ENCODE results near the gene ARRDC3.
"Not testable (repeated sequence)": the region's sequence is repeated elsewhere in the genome, so short reads cannot be mapped to it uniquely, and the experiment has no call there.

Gene ARRDC3

DNA sequence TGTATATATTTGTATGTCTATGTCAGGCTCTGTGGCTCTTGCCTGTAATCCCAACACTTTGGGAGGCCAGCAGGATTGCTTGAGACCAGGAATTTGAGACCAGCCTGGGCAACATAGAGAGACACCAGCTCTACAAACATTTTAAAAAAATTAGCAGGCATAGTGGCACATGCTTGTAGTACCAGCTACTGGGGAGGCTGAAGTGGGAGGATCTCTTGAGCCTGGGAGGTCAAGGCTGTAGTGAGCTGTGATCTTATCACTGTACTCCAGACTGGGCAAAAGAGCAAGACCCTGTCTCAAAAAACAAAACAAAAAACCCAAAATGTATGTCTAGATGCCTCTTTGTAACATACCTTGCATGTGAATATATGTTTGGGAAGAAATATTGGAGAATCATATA is 15.8 kb downstream of the ARRDC3 start:
- no peak for DNase-seq
- in situ Hi-C loops (cut with MboI; ENCODE audit: low pct_unique_long_range_greater_than_20kb, low sequenced_read_pairs): no loop called here

GRCh38 chr5:91366551-91366950 is 16.6 kb downstream of the ARRDC3 start:
- no peak for DNase-seq
- in situ Hi-C loops (cut with MboI; ENCODE audit: low pct_unique_long_range_greater_than_20kb, low sequenced_read_pairs): no loop called here

DNA sequence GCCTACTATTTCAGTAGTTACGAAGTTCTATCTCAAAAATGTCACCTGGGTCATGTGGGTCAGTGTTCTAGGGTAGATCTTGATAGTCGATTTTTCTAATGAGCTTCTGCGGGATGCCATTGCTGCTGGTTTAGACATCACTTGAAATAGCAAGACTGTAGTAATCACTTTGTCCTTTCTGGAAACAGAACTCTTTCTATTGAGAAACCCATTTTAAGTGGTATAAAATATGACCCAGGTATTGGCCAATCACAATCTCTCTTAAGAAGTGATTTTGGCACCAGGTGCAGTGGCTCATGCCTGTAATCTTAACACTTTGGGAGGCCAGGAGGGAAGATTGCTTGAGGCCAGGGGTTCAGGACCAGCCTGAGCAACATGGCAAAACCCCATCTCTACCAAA is 17.6 kb downstream of the ARRDC3 start:
- DNase-seq: no peak
- in situ Hi-C loops (cut with MboI; ENCODE audit: low pct_unique_long_range_greater_than_20kb, low sequenced_read_pairs): no loop called here

GRCh38 chr5:91362935-91363334 is 20.2 kb downstream of the ARRDC3 start:
- no peak for DNase-seq
- in situ Hi-C loops (cut with MboI; ENCODE audit: low pct_unique_long_range_greater_than_20kb, low sequenced_read_pairs): no loop called here

DNA sequence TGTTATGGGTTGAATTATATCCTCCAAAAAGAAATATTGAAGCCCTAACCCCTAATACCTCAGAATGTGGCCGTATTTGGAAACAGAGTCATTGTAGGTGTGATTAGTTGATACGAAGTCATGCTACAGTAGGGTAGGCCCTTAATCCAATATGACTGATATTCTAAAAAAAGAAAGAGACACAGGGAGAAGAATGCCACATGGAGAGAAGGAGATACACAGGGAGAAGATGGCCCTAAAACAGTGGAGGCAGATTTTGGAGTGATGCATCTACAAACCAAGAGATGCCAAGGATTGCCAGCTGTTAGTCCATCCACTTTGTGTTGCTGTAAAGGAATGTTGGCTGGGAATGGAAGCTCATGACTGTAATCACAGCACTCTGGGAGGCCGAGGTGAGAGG is 21.3 kb downstream of the ARRDC3 start:
- DNase-seq: no peak
- in situ Hi-C loops (cut with MboI; ENCODE audit: low pct_unique_long_range_greater_than_20kb, low sequenced_read_pairs): no loop called here

GRCh38 chr5:91361055-91361701 is 21.9 kb downstream of the ARRDC3 start:
- in situ Hi-C loops (cut with MboI; ENCODE audit: low pct_unique_long_range_greater_than_20kb, low sequenced_read_pairs): no loop called here
- DNase-seq: peak; percentile 82

DNA sequence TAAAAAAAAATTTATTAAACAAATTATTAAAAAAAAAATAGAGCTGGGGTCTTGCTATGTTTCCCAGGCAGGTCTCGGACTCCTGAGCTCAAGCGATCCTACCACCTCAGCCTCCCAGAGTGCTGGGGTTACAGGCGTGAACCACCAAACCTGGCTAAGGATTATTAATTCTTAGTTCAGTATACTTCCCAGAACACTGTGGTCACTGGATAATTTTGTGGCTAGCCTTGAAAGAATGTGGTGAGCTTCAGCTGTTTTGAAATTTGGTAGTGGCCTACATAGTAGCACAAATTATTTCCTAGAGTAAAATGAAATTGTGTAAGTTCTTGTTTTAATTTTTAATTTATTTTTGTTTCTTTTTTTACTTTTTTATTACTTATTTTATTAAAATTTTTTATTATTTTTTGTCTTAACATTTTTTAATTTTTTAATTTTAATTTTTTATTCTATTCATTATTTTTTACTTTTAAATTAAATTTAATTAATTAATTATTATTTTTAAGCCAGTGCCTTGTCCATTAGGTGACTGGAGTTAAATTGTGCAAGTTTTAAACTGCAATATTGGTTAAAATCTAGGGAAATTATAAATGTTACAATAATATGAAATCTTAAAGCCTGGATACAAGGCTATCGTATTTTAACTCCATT is 23.0 kb downstream of the ARRDC3 start:
- no peak for DNase-seq
- in situ Hi-C loops (cut with MboI; ENCODE audit: low pct_unique_long_range_greater_than_20kb, low sequenced_read_pairs): no loop called here

GRCh38 chr5:91357806-91358205 is 25.3 kb downstream of the ARRDC3 start:
- in situ Hi-C loops (cut with MboI; ENCODE audit: low pct_unique_long_range_greater_than_20kb, low sequenced_read_pairs): no loop called here
- DNase-seq: no peak

DNA sequence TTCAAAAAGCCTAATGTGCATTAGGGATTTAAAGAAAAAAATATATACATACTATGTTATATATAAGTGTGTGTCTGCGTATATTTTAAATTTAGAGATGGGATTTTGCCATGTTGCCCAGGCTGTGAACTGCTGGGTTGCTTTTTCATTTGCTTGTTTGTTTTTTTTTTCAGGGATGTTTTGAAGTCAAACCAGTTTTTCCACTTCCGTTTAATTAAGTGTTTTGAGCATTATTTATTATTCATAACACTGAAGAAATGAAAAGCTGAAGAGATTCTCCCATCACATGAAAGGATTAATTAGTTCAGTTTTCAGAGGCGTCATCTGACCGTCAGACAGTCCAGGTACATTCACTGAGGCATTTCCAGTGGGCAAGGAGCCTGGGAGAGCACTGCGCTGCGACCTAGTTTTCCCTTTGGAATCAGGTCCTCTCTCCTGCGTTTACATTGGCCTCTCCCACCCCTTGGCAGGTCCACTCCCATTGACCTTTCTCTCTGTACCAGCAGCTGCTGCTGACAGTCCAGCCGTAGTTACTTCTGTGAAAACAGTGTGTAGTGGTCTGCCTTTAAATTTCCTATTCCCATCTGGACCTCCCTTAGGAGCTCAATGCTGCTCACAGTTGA is 26.0 kb downstream of the ARRDC3 start:
- in situ Hi-C loops (cut with MboI; ENCODE audit: low pct_unique_long_range_greater_than_20kb, low sequenced_read_pairs): no loop called here
- DNase-seq: no peak

- in situ Hi-C loops (cut with MboI; ENCODE audit: low pct_unique_long_range_greater_than_20kb, low sequenced_read_pairs): not testable (repeated sequence)
- DNase-seq: peak; percentile 71
Observed at GRCh38 chr5:91354867-91355266, 28.2 kb downstream of the ARRDC3 start.

GRCh38 chr5:91352831-91353695 is 30.1 kb downstream of the ARRDC3 start:
- in situ Hi-C loops (cut with MboI; ENCODE audit: low pct_unique_long_range_greater_than_20kb, low sequenced_read_pairs): no loop called here
- no peak for DNase-seq

DNA sequence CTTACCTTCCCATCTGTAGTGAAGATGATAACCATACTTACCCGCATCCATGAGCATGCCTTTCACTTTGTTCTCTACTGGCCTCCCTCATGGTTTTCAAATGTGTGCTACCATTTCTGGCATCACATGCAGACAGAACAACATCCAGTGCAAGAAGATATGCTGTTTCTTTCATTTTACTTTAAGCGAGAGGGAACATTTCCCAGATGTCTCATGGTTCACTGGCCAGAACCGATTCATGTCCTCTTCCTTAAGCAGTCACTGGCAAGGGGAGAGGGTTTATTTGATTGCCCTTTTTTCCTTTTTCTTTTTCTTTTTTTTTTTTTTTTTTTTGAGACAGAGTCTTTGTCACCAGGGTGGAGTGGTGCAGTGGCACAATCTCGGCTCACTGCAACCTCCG is 37.7 kb downstream of the ARRDC3 start:
- DNase-seq: no peak
- in situ Hi-C loops (cut with MboI; ENCODE audit: low pct_unique_long_range_greater_than_20kb, low sequenced_read_pairs): no loop called here

DNA sequence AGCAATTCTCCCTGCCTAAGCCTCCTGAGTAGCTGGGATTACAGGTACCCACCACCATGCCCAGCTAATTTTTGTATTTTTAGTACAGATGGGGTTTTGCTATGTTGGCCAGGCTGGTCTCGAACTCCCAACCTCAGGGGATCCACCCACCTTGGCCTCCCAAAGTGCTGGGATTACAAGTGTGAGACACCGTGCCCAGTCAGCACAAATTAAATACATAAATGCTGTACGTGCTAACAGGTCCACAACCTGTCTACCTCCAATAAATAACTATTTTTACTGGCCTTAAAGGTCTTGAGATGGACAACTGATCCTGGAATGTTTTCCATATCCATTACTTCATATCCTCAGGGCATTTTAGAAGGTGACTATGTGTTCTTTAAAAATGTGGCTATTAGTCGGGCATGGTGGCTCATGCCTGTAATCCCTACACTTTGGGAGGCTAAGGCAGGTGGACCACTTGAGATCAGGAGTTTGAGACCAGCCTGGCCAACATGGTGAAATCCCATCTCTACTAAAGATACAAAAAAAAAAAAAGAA is 38.4 kb downstream of the ARRDC3 start:
- in situ Hi-C loops (cut with MboI; ENCODE audit: low pct_unique_long_range_greater_than_20kb, low sequenced_read_pairs); DNase-seq: not testable (repeated sequence)

GRCh38 chr5:91343916-91344315 is 39.2 kb downstream of the ARRDC3 start:
- in situ Hi-C loops (cut with MboI; ENCODE audit: low pct_unique_long_range_greater_than_20kb, low sequenced_read_pairs): no loop called here
- no peak for DNase-seq

GRCh38 chr5:91342931-91343330 is 40.2 kb downstream of the ARRDC3 start:
- DNase-seq; in situ Hi-C loops (cut with MboI; ENCODE audit: low pct_unique_long_range_greater_than_20kb, low sequenced_read_pairs): not testable (repeated sequence)

DNA sequence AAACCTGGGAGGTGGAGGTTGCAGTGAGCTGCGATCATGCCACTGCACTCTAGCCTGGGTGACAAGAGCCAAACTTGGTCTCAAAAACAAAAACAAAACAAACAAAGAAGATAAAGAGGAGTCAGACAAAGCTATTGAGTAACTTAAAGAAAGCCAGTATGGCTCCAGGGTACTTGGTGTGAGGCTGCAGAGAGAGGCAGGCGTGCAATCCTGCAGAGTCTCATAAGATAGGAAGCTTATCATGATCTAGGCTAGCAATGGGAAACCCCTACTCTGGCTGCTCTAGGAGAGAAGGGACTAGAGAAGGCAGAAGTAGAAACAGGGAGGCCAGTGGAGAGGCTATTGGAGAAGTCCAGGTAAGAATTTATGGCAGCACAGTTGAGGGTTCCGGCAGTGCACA is 42.0 kb downstream of the ARRDC3 start:
- DNase-seq: no peak

DNA sequence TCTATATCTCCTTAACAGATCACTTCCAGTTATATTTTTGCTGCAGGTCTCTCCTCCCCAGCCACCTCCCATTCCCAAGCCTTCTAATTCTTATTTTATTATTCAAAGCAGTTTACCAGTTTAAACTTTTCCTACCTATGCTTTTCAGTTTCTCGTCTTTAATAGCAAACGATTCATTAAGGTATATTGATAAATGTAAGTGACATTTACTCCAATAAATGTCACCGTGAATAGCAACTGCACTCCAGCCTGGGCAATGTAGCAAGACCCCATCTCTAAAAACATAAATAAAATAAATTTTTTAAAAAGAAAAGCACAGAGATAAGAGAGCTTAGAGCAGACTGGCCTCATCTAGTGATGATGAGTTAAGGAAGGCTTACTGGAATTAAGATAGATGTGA is 42.6 kb downstream of the ARRDC3 start:
- in situ Hi-C loops (cut with MboI; ENCODE audit: low pct_unique_long_range_greater_than_20kb, low sequenced_read_pairs): no loop called here

More for the DNA sequence above, 42.0 kb downstream of the ARRDC3 start:
- in situ Hi-C loops (cut with MboI; ENCODE audit: low pct_unique_long_range_greater_than_20kb, low sequenced_read_pairs): no loop called here

GRCh38 chr5:91339063-91339705 is 43.9 kb downstream of the ARRDC3 start:
- in situ Hi-C loops (cut with MboI; ENCODE audit: low pct_unique_long_range_greater_than_20kb, low sequenced_read_pairs): no loop called here
- no peak for DNase-seq

More for the DNA sequence above, 42.6 kb downstream of the ARRDC3 start:
- no peak for DNase-seq

Data from KBM-7 (cell line).